Sigmoid colon (tissue), 4 donors: ENCODE results near the gene GOLGA6L10.
"Not testable (repeated sequence)": the region's sequence is repeated elsewhere in the genome, so short reads cannot be mapped to it uniquely, and the experiment has no call there.

Experiments used
- CTCF ChIP-seq, 4 experiments: fragments of 450-650 bp in 3 of 4; fragments of 200-600 bp in 1 of 4; IDR thresholded peaks; one replicate each; pipeline ENCODE4 v1.5.1; 2016 to 2019; ENCODE audit warnings: antibody characterized with exemption in 4 of 4, mild to moderate bottlenecking in 3 of 4, moderate library complexity in 2 of 4
- POLR2AphosphoS5 ChIP-seq, 4 donors: sonication (generic); formaldehyde crosslinking; IDR thresholded peaks; one replicate each; pipeline ENCODE4 v1.6.1; 2017; ENCODE audit warnings: antibody characterized with exemption in 4 of 4

- not testable (repeated sequence) for TF ChIP-seq CTCF, POLR2AphosphoS5 (IDR thresholded peaks at IDR 0.05)
Measured at GRCh38 chr15:82343851-82344250, 5.4 kb downstream of the GOLGA6L10 start.
